ENCODE measurements around the gene GOLGA3.

- TF ChIP-seq, protein P1, sequence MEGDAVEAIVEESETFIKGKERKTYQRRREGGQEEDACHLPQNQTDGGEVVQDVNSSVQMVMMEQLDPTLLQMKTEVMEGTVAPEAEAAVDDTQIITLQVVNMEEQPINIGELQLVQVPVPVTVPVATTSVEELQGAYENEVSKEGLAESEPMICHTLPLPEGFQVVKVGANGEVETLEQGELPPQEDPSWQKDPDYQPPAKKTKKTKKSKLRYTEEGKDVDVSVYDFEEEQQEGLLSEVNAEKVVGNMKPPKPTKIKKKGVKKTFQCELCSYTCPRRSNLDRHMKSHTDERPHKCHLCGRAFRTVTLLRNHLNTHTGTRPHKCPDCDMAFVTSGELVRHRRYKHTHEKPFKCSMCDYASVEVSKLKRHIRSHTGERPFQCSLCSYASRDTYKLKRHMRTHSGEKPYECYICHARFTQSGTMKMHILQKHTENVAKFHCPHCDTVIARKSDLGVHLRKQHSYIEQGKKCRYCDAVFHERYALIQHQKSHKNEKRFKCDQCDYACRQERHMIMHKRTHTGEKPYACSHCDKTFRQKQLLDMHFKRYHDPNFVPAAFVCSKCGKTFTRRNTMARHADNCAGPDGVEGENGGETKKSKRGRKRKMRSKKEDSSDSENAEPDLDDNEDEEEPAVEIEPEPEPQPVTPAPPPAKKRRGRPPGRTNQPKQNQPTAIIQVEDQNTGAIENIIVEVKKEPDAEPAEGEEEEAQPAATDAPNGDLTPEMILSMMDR (IDR thresholded peaks at IDR 0.05; ENCODE audit: low read depth, low read length), result no peak
- TF ChIP-seq EZH2phosphoT487 (IDR thresholded peaks at IDR 0.05; ENCODE audit: low read depth), result no peak
These were observed 64.4 kb downstream of the GOLGA3 start for GRCh38 chr12:132764231-132764630.

Measured in OCI-LY3 (cell line).